ENCODE results near the gene CAVIN1.
"Not testable (repeated sequence)": the region's sequence is repeated elsewhere in the genome, so short reads cannot be mapped to it uniquely, and the experiment has no call there.

The CAVIN1 gene

GRCh38 chr17:42405076-42405475, 18.0 kb downstream of the CAVIN1 start:
- WGBS, 2 experiments, result 96 to 97% methylated on average over 35 of the region's 35 CpGs
- Histone ChIP-seq H3K4me1 (ENCODE audit: control insufficient read depth, insufficient read depth, low read length) (peaks cover 16% of the 10 kb centered on the region), H3K27ac (ENCODE audit: insufficient read depth, low read depth, low read length, poor library complexity, severe bottlenecking) (no peak overlapping the region), H3K36me3 (ENCODE audit: control insufficient read depth, insufficient read depth, low read length) (no peaks in the 10 kb centered on the region), H3K4me3 (ENCODE audit: insufficient read depth, low read depth, low read length) (no peak overlapping the region), H3K9me3 (ENCODE audit: control insufficient read depth, low read length) (no peaks in the 10 kb centered on the region), H3K27me3 (ENCODE audit: control insufficient read depth, insufficient read depth, low read length, poor library complexity, severe bottlenecking) (no peaks in the 10 kb centered on the region)

DNA sequence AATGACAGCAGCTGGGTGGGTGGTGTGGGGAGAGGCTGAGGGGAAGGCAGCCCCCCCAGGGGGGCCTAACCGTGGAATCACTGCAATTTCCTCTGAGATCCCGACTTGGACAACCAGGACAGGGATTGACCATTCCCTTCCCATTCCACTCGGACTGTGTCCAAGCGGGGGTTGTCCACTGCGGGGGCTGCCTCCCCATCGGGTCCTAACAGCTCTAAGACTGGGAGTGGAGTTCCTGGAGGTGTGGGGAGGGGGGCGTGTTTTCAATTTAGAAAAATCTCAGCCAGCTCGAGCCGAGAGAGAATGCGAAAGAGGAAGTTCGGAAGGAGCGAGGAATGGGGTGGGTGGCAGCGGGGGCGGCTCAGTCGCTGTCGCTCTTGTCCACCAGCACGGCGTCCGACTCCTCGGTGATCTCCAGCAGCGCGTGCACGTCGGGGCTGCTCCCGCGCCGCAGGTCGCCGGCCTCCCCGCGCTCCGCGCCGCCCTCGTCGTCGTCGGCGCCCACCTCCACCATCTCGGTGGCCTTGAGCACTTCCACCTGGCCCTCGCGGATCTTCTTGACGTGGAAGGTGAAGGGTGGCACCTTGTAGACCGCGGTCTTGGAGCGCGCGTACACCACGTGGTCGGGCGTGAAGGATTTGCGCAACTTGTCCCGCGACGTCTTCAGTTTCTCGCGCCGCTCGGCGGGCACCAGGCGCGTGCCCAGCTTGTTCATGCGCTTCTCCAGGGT, 18.6 kb downstream of the CAVIN1 start:
- 96 to 97% methylated on average over 63 of the region's 63 CpGs for WGBS, 2 experiments
- H3K36me3 ChIP-seq (ENCODE audit: control insufficient read depth, insufficient read depth, low read length), result no peaks in the 10 kb centered on the region
- H3K4me1 ChIP-seq (ENCODE audit: control insufficient read depth, insufficient read depth, low read length), result peaks cover 16% of the 10 kb centered on the region
- no peak overlapping the region for H3K27ac ChIP-seq (ENCODE audit: insufficient read depth, low read depth, low read length, poor library complexity, severe bottlenecking)
- H3K9me3 ChIP-seq (ENCODE audit: control insufficient read depth, low read length), result no peaks in the 10 kb centered on the region
- no peak overlapping the region for H3K4me3 ChIP-seq (ENCODE audit: insufficient read depth, low read depth, low read length)
- no peaks in the 10 kb centered on the region for H3K27me3 ChIP-seq (ENCODE audit: control insufficient read depth, insufficient read depth, low read length, poor library complexity, severe bottlenecking)

- WGBS, 2 experiments, result 72 to 74% methylated on average over 6 of the region's 6 CpGs
- Histone ChIP-seq H3K27me3 (ENCODE audit: control insufficient read depth, insufficient read depth, low read length, poor library complexity, severe bottlenecking) (no peaks in the 10 kb centered on the region), H3K4me1 (ENCODE audit: control insufficient read depth, insufficient read depth, low read length) (peaks cover 14% of the 10 kb centered on the region), H3K36me3 (ENCODE audit: control insufficient read depth, insufficient read depth, low read length) (no peaks in the 10 kb centered on the region), H3K4me3 (ENCODE audit: insufficient read depth, low read depth, low read length) (no peak overlapping the region), H3K27ac (ENCODE audit: insufficient read depth, low read depth, low read length, poor library complexity, severe bottlenecking) (no peak overlapping the region), H3K9me3 (ENCODE audit: control insufficient read depth, low read length) (no peaks in the 10 kb centered on the region)
Observed at GRCh38 chr17:42403150-42403549, 19.9 kb downstream of the CAVIN1 start.

DNA sequence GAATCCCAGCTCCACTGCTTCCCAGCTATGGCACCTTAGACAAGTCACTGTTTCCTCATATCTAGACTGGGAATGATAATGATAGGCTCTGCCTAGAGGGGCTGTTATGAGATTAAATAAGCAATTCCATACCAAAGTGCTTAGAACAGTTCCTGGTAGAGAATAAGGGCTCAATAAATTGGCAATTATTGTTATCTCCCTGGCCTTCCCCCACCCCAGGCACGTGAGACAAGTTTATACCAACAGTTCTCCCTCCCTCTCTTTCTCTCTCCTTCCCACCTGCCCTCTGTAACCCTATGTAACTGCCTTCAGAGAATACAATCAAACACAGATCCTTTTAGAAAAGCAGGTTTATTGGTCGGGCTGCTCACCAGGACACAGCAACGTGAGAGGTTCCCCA, 20.9 kb downstream of the CAVIN1 start:
- H3K27ac ChIP-seq (ENCODE audit: insufficient read depth, low read depth, low read length, poor library complexity, severe bottlenecking), result no peak overlapping the region

GRCh38 chr17:42400844-42401375, 22.1 kb downstream of the CAVIN1 start:
- H3K27ac ChIP-seq (ENCODE audit: insufficient read depth, low read depth, low read length, poor library complexity, severe bottlenecking); H3K36me3 ChIP-seq (ENCODE audit: control insufficient read depth, insufficient read depth, low read length); H3K4me3 ChIP-seq (ENCODE audit: insufficient read depth, low read depth, low read length); H3K4me1 ChIP-seq (ENCODE audit: control insufficient read depth, insufficient read depth, low read length); H3K27me3 ChIP-seq (ENCODE audit: control insufficient read depth, insufficient read depth, low read length, poor library complexity, severe bottlenecking); H3K9me3 ChIP-seq (ENCODE audit: control insufficient read depth, low read length): not testable (repeated sequence)
- 90 to 94% methylated on average over 8 of the region's 8 CpGs for WGBS, 2 experiments

More for the DNA sequence above, 20.9 kb downstream of the CAVIN1 start:
- Histone ChIP-seq H3K9me3 (ENCODE audit: control insufficient read depth, low read length) (no peaks in the 10 kb centered on the region), H3K27me3 (ENCODE audit: control insufficient read depth, insufficient read depth, low read length, poor library complexity, severe bottlenecking) (no peaks in the 10 kb centered on the region), H3K36me3 (ENCODE audit: control insufficient read depth, insufficient read depth, low read length) (no peaks in the 10 kb centered on the region), H3K4me3 (ENCODE audit: insufficient read depth, low read depth, low read length) (no peak overlapping the region), H3K4me1 (ENCODE audit: control insufficient read depth, insufficient read depth, low read length) (peaks cover 7% of the 10 kb centered on the region)
- WGBS, 2 experiments, result 9 to 11% methylated on average over 3 of the region's 3 CpGs

- no peak overlapping the region for H3K27ac ChIP-seq (ENCODE audit: insufficient read depth, low read depth, low read length, poor library complexity, severe bottlenecking)
- H3K27me3 ChIP-seq (ENCODE audit: control insufficient read depth, insufficient read depth, low read length, poor library complexity, severe bottlenecking), result no peaks in the 10 kb centered on the region
- H3K4me1 ChIP-seq (ENCODE audit: control insufficient read depth, insufficient read depth, low read length), result peaks cover 7% of the 10 kb centered on the region
- no peak overlapping the region for H3K4me3 ChIP-seq (ENCODE audit: insufficient read depth, low read depth, low read length)
- H3K9me3 ChIP-seq (ENCODE audit: control insufficient read depth, low read length), result no peaks in the 10 kb centered on the region
- H3K36me3 ChIP-seq (ENCODE audit: control insufficient read depth, insufficient read depth, low read length), result no peaks in the 10 kb centered on the region
- 79 to 83% methylated on average over 6 of the region's 6 CpGs for WGBS, 2 experiments
Observed at GRCh38 chr17:42399948-42400843, 22.9 kb downstream of the CAVIN1 start.

GRCh38 chr17:42399121-42399520, 23.9 kb downstream of the CAVIN1 start:
- Histone ChIP-seq H3K4me3 (ENCODE audit: insufficient read depth, low read depth, low read length) (no peak overlapping the region), H3K36me3 (ENCODE audit: control insufficient read depth, insufficient read depth, low read length) (no peaks in the 10 kb centered on the region), H3K27me3 (ENCODE audit: control insufficient read depth, insufficient read depth, low read length, poor library complexity, severe bottlenecking) (no peaks in the 10 kb centered on the region), H3K9me3 (ENCODE audit: control insufficient read depth, low read length) (no peaks in the 10 kb centered on the region), H3K4me1 (ENCODE audit: control insufficient read depth, insufficient read depth, low read length) (peaks cover 7% of the 10 kb centered on the region), H3K27ac (ENCODE audit: insufficient read depth, low read depth, low read length, poor library complexity, severe bottlenecking) (no peak overlapping the region)
- WGBS, 2 experiments, result 81 to 82% methylated on average over 2 of the region's 2 CpGs

DNA sequence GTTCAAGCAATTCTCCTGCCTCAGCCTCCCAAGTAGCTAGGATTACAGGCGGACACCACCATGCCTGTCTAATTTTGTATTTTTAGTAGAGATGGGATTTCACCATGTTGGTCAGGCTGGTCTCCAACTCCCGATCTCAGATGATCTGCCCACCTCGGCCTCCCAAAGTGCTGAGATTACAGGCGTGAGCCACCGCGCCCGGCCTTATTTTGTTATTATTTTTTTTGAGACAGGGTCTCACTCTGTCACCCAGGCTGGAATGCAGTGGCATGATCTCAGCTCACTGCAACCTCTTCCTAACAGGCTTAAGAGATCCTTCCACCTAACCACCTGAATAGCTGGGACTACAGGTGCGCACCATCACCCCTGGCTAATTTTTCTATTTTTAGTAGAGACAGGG, 27.5 kb downstream of the CAVIN1 start:
- not testable (repeated sequence) for H3K27me3 ChIP-seq (ENCODE audit: control insufficient read depth, insufficient read depth, low read length, poor library complexity, severe bottlenecking); H3K4me1 ChIP-seq (ENCODE audit: control insufficient read depth, insufficient read depth, low read length); H3K4me3 ChIP-seq (ENCODE audit: insufficient read depth, low read depth, low read length); H3K27ac ChIP-seq (ENCODE audit: insufficient read depth, low read depth, low read length, poor library complexity, severe bottlenecking); H3K9me3 ChIP-seq (ENCODE audit: control insufficient read depth, low read length); H3K36me3 ChIP-seq (ENCODE audit: control insufficient read depth, insufficient read depth, low read length)
- WGBS, 2 experiments, result 94 to 97% methylated on average over 8 of the region's 8 CpGs

DNA sequence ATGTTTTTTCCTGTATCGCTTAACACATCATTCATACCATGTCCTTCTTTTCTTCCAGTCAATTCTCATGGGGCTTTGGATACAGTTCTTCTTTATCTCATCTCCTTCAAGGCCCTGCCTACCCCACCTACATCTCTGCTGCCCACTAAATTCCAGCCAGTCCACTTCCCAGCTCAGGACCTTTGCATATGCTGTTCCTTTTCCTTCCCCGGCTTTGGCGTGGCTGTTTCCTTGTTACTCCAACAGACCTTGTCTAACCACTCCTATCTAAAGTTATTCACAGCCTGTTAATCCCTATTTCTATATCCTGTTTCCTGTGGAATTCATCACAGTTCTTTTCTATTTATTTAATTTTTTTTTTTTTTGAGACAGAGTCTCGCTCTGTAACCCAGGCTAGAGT, 28.2 kb downstream of the CAVIN1 start:
- Histone ChIP-seq H3K36me3 (ENCODE audit: control insufficient read depth, insufficient read depth, low read length) (no peaks in the 10 kb centered on the region), H3K4me1 (ENCODE audit: control insufficient read depth, insufficient read depth, low read length) (no peaks in the 10 kb centered on the region), H3K27ac (ENCODE audit: insufficient read depth, low read depth, low read length, poor library complexity, severe bottlenecking) (no peak overlapping the region), H3K27me3 (ENCODE audit: control insufficient read depth, insufficient read depth, low read length, poor library complexity, severe bottlenecking) (no peaks in the 10 kb centered on the region), H3K4me3 (ENCODE audit: insufficient read depth, low read depth, low read length) (no peak overlapping the region), H3K9me3 (ENCODE audit: control insufficient read depth, low read length) (no peaks in the 10 kb centered on the region)
- WGBS, 2 experiments, result 94% methylated on average over 4 of the region's 4 CpGs

- Histone ChIP-seq H3K4me1 (ENCODE audit: control insufficient read depth, insufficient read depth, low read length) (no peaks in the 10 kb centered on the region), H3K27ac (ENCODE audit: insufficient read depth, low read depth, low read length, poor library complexity, severe bottlenecking) (no peak overlapping the region), H3K36me3 (ENCODE audit: control insufficient read depth, insufficient read depth, low read length) (no peaks in the 10 kb centered on the region), H3K4me3 (ENCODE audit: insufficient read depth, low read depth, low read length) (no peak overlapping the region), H3K9me3 (ENCODE audit: control insufficient read depth, low read length) (no peaks in the 10 kb centered on the region), H3K27me3 (ENCODE audit: control insufficient read depth, insufficient read depth, low read length, poor library complexity, severe bottlenecking) (no peaks in the 10 kb centered on the region)
- WGBS, 2 experiments, result 93% methylated on average over 4 of the region's 4 CpGs
Observed at GRCh38 chr17:42392692-42393415, 30.2 kb downstream of the CAVIN1 start.
